HG03039 (cell line): ENCODE results near the gene SAMD4A.
"Not testable (repeated sequence)": the region's sequence is repeated elsewhere in the genome, so short reads cannot be mapped to it uniquely, and the experiment has no call there.

Experiments used
- ATAC-seq: cut with Tn5 transposase; IDR thresholded peaks from one replicate; pipeline ENCODE4 v1.9.1; 2021; ENCODE audit warnings: mild to moderate bottlenecking, moderate library complexity; ENCODE audit not compliant: unreplicated experiment

The SAMD4A gene

GRCh38 chr14:54752611-54753010 lies 185.7 kb downstream of the SAMD4A start:
- ATAC-seq: not testable (repeated sequence)

DNA sequence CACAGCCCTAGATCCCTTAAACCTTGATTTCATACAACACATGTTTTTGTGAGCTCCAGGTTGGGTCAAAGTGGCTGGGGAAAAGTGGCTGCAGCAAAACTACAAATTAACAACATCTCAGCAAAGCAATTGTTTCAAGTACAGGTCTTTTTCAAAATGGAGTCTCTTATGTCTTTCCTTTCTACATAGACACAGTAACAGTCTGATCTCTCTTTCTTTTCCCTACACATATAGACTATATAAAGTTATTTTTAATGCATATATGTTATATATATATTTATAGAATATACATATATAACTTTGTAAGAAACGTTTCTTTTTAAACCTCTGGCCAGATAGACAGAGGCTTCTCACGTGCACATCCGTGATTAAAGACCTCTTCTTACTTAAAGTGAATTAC lies 186.5 kb downstream of the SAMD4A start:
- ATAC-seq: not testable (repeated sequence)

DNA sequence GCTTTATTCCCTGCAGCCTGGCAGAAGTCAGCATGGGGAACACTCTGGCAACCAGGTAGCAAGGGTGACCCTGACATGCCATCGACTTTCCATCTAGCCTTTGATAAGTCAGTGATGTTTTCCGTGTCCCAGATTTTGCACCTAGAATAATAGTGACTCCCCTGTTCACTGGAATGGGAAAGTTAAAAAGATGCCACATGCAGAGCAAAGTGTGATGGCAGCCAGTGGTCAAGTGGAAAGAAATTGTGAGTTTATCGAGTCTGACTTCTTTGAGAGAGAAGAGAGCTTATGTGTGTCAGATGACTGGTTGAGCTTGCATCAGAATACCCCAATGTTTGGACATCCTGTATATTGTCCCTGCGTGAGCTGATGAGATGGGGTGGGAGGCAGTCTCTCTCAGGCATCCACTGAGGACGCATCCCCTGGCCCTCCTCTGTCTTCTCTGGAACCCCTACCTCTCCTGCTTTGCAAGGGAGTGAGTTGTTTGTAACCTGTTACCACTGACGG lies 187.2 kb downstream of the SAMD4A start:
- ATAC-seq: no peak

DNA sequence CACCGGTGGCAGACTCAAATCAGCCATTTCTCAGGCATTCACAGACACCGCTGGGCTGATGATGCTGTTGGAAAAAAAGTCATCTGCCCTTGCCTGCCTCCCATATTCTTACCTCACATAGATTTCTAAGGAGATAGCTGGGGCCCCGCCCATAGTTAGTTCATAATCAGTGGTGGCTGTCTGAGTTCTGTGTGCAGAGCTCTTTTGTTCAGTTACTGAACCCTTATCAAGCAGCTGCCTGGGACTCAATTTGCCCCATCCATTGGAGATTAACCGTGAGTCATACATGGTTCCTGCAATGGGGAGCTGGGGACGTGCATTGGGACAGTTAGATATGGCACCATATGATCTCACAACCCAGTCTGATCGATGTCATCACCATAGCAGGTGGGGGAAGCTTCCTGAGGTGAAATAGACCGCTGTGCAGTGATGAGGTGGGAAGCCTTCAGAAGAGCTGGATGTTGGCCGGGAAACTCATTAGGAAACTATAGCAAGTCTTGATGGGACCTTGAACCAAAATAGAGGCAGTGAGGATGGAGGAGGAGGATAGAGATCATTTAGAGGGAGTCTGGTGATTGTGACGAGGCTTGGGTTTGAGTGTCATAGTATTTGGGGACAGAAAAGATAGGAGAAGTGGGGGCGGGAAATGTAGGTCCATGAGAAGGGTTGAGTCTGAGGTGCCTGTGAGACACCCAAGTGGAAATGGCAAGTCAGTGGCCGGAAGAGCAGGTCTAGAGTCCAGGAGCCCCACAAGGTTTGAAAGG lies 187.9 kb downstream of the SAMD4A start:
- no peak for ATAC-seq

GRCh38 chr14:54756656-54757392 lies 189.9 kb downstream of the SAMD4A start:
- ATAC-seq: no peak

DNA sequence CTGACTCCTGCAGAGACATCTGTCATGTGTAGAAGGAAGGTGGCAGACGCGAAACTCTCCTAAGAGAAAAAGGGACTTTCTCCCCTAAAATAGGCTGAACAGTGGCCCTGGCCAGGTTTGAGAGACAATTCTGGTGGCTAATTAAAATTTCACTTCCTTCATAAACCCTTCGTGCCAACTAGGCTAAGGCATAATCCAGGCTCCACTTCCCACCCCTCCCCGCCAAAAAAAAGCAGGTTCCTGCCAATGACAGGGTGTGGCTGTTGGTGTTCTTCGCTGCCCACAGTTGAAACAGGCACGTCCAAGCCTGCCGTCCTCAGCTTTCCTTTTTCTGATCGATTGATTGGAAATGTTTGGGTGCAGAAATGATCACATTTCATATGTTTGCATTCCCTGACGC lies 191.1 kb downstream of the SAMD4A start:
- no peak for ATAC-seq

- no peak for ATAC-seq
Measured at GRCh38 chr14:54759982-54760585, 193.2 kb downstream of the SAMD4A start.

DNA sequence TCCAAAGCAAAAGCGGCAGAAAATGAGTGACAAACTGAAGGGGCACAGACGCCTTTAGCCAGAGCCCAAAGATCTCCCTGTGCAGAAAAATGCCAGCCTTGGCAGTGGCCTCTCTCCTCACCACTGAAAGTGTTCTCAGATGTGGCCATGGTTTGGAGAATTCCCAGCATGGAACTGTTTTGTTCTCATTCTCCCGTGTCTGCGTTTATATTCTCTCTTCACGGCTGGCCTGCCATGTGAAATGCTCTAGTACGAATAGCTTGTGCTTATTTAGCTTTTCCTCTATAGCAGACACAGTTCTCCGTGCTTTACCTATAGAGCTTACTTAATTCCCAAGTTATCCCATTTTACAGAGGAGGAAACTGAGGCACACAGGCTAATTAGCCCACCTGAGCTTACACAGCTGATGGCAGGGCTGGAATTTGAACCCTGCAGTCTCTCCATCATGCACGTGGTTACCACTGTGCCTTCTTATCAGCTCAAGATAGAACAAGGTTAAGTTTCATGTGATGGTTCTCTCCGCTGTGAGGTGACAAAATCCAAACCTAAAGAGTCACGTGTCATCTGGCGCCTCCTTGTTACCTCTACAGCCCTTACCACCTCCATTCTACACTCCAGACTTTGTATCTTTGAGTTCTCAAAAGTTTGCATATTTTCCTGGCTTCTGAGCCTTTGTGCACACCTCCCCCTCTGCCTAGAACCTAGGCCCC lies 194.1 kb downstream of the SAMD4A start:
- no peak for ATAC-seq

DNA sequence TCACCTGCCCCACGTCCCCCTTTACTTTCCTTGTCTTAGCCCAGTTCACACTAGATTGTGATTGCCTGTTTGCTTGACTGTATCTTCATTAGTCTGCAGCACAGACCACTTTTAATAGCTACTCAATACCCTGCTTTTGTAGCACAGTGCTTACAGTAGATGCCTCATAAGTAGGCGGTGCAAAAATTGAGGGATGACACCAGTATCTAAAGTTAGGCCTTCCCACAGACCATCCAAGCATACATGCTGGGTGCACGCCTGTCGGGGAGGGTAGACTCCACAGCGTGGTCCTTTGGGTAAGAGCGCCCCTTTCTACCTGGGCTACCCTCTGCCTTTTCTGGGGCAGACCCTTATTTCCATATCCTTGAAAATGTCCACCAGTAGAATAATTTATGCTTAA lies 194.9 kb downstream of the SAMD4A start:
- ATAC-seq: no peak

GRCh38 chr14:54762296-54762695 lies 195.4 kb downstream of the SAMD4A start:
- no peak for ATAC-seq

GRCh38 chr14:54763761-54764160 lies 196.8 kb downstream of the SAMD4A start:
- no peak for ATAC-seq

GRCh38 chr14:54766276-54767138 lies 199.6 kb downstream of the SAMD4A start:
- ATAC-seq: no peak

DNA sequence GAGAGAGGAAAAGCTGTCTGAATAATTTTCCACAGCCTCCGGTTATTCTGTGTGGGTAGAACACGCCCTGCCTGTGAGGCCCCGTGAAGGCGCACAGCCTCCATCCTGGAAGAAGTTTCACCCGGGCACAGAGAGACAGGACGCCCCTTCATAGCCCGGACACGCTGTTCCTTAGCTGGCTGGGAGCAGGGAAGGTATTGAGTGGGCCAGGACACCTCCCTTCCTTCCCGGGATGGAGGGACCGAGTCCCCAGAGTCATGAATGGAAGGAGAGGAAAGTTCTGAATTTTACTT lies 200.2 kb downstream of the SAMD4A start:
- no peak for ATAC-seq

- no peak for ATAC-seq
Measured at GRCh38 chr14:54767450-54767849, 200.5 kb downstream of the SAMD4A start.

DNA sequence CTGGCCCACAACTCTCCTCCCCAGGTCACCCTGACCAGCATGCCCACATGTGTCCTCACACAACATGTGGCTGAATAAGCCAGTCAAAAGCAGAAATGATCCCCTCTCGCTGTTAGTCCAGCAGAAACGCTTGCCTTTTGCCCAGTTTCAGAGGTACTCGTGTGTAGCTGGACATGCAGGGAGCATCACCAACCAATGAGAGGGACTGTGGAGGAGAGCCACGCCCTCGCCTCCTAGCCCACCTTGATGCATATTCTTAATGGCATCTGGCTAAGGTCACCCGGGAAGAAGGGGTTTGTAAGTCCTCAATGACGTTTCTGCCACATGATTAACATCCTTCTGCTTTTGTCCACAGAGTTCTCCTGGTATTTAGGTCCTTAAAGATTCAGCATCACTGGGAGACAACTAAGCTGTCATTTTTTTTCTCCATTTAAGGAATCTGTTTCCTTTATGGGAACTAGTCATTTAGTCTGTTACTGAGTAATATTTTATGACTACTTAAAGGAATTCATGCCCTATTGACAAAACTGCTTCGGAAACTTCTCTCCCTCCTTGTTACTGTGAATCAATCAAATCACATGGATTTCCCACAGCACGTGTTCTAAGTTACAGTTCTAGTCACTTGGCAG lies 201.7 kb downstream of the SAMD4A start:
- ATAC-seq: no peak

DNA sequence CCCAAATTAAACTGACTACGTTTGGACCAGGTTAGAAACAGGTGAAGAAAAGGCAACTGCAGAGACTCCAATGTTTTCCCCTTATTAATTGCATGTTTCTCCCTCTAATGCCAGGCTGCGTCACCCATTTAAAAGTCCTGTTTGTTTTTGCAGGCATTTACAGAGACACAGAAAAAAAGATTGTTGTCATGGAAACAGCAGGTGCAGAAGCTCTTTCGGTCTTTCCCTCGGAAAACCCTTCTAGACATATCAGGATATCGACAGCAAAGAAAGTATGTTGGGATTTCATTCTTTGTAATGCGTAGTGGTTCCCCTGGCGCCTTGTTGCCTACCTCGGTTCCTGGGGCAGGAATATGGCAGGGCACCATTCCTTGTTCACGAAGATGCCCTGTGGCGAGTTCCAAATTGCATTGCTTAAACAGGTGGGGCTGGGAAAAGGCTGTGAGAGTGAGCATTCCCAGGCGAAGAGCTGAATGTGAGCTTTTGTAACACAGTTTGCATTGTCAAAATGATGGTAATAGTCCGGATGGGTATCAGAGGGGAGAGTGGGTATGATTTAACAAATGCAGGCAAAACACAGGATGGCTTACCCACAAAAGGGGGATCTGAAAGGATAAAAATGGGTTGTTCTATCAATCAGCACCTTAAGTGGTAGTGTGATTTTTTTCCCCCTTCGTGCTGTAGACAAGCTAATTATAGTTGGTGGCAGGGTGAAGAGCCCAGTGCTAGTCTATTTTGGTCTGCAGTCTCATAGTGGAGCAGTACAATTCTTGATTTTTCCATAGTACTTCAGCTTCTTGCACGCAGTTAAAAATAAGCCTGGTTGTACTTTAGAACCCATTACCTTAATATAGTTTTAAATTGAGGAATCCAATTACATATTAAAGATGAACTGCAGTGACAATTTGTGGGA lies 203.3 kb downstream of the SAMD4A start:
- ATAC-seq: no peak

GRCh38 chr14:54771411-54772027 lies 204.6 kb downstream of the SAMD4A start:
- ATAC-seq: no peak

- no peak for ATAC-seq
Measured at GRCh38 chr14:54772451-54772881, 205.5 kb downstream of the SAMD4A start.
